Panc1 (cell line): ENCODE results near the gene EPN2.

Experiments used
- CTCF ChIP-seq: fragments of 450-650 bp; IDR thresholded peaks from 2 replicates; pipeline ENCODE4 v1.5.1; 2017; ENCODE audit warnings: mild to moderate bottlenecking
- REST ChIP-seq, 2 experiments: IDR thresholded peaks; 2 replicates each; pipeline ENCODE4 v1.6.1; 2011 to 2012; ENCODE audit warnings: low read depth in 2 of 2, control low read depth in 1 of 2, low read length in 1 of 2, mild to moderate bottlenecking in 1 of 2, moderate library complexity in 1 of 2; ENCODE audit not compliant: insufficient read depth in 1 of 2

- TF ChIP-seq REST (IDR thresholded peaks at IDR 0.05; ENCODE audit: insufficient read depth in 1 of 2, low read depth in 2 of 2, low read length in 1 of 2), result no peak
- no peak for TF ChIP-seq CTCF
Observed at GRCh38 chr17:19269106-19269505, 31.9 kb downstream of the EPN2 start.
